Brain pericyte (primary cell): ENCODE measurements around the gene ERRFI1.
"Not testable (repeated sequence)": the region's sequence is repeated elsewhere in the genome, so short reads cannot be mapped to it uniquely, and the experiment has no call there.

ENCODE experiments used
- DNase-seq: peaks from one replicate; pipeline ENCODE4 v3.0.0-alpha.2; 2012; ENCODE audit warnings: low read depth, low spot score

ERRFI1 gene, protein sequence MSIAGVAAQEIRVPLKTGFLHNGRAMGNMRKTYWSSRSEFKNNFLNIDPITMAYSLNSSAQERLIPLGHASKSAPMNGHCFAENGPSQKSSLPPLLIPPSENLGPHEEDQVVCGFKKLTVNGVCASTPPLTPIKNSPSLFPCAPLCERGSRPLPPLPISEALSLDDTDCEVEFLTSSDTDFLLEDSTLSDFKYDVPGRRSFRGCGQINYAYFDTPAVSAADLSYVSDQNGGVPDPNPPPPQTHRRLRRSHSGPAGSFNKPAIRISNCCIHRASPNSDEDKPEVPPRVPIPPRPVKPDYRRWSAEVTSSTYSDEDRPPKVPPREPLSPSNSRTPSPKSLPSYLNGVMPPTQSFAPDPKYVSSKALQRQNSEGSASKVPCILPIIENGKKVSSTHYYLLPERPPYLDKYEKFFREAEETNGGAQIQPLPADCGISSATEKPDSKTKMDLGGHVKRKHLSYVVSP

DNA sequence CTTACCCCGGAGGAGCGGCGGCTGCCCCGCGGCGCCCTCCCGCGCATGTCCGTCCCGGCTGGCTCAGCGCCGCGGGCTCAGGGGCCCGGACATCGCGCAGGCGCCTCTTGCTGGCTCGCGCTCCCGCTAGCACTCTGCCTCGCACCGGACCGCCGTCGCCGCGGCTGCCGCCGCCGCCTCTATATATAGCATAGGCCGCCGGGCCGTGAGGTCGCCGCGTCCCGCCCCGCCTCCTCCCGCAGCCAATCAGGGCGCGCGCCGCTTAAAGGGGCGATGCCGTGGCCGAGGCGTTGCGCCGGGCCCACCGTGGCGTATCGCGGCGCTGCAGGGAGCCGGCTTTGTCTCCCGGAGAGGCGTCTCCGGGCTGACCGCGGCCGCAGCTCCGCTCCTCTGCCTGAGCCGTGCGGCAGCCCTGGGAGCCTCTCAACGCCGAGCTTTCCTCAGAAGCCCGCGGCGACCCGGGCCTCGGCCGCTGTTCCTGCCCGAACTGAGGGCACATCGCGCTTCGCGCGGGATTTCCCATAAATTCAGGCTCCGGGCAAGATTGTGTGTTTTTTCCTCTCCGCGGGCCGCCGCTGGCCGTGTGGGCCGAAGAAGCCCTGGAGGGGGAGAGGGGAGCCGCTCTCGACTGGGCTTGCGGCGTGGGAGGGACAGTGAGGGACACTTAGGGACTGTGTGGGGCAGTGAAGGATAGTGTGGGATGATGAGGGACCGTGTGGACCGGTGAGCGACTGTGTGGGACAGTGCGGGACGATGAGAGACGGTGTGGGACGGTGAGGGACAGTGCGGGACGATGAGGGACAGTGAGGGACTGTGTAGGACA, at the start of gene ERRFI1:
Gene ERRFI1 (minus strand): TSS at position 157 of the 823 bp plus-strand sequence. CDS start 10,690 bp downstream, outside the sequence.
- peak; percentile 84 for DNase-seq

DNA sequence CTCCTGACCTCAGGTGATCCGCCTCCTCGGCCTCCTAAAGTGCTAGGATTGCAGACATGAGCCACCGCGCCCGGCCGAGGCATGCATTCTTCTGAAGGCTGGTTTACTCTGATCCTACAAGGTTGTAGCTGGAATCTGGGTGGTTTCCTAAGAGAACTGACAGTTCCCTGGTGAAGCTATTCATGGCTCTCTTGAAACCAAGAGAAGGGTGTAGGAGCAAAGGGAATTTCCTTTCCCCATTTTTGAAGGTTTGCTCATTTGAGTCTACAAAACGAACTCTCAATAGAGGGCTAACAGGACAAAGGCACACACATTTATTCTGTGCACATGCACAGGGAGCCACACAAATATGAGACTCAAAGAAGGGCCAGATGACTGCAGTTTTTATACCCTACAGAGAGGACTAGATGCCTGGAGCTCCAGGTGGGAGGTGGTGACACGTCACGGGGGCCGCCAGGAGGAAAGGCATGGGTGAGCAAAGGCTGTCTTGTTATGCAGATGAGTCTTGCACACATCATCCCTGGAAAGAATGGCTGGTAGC, 49.5 kb upstream of the ERRFI1 start:
- no peak for DNase-seq

DNA sequence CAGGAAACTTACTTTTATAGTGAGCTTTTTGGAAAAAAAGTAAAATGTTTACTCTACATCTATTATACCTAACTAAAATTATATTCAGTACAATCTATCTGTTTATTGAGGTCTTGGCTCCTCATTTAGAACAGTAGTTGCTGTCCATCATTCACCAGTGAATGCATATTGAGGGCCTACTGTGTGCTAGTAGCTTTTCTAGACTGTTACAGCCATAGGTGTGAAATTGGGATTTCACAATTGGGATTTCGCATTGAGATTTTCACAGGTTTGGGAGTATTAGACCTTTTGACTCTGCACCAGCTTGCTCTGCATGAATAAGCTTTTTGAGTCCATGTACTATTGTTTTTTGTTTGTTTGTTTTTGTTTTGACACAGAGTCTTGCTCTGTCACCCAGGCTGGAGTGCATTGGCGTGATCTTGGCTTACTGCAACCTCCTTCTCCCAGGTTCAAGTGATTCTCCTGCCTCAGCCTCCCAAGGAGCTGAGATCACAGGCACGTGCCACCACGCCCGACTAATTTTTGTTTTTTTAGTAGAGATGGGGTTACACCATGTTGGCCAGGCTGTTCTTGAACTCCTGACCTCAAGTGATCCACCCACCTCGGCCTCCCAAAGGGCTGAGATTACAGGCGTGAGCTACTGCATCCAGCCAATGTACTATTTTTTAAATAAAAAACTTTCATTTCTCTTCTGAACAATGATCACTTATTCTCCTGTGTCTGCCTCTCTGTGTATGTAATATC, 47.2 kb upstream of the ERRFI1 start:
- DNase-seq, result no peak

DNA sequence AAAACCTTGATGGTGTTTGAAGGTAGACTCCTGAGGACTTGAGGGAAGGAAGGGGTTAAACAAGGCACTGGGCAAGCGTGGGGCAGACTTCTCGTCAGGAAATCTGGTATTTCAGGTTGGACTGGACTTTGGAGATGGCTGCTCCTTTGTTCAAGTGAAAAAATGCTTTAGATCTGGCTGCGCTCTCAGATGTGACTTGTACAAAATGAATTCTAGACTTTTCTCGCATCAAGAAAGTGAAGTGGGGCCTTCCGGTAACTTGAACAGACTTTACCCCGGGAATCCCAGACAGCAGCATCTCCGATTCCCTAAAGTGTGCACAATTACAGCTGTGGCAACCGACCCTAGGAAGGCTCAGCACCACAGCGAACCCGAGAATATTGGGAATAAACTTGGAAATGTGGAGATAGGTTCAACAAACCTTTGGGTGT, 44.3 kb upstream of the ERRFI1 start:
- DNase-seq, result no peak

DNA sequence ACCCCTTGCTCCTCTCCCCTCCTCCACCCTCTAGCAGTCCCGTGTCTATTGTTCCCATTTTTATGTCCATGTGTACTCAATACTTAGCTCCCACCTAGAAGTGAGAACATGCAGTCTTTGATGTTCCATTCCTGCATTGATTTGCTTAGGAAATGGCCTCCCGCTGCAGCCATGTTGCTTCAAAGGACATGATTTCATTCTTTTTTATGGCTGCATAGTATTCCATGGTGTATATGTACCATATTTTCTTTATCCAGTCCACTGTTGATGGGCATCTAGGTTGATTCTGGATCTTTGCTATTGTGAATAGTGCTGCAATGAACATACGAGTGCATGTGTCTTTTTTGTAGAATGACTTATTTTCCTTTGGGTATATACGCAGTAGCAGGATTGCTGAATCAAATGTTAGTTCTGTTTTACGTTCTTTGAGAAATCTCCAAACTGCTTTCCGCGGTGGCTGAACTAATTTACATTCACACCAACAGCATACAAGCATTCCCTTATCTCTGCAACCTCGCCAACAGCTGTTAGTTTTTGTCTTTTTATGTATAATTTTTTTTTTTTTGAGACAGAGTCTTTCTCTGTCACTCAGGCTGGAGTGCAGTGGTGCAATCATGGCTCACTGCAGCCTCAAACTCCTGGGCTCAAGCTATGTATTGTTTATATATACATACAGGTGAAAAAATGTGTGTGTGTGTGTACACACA, 43.7 kb upstream of the ERRFI1 start:
- not testable (repeated sequence) for DNase-seq

DNA sequence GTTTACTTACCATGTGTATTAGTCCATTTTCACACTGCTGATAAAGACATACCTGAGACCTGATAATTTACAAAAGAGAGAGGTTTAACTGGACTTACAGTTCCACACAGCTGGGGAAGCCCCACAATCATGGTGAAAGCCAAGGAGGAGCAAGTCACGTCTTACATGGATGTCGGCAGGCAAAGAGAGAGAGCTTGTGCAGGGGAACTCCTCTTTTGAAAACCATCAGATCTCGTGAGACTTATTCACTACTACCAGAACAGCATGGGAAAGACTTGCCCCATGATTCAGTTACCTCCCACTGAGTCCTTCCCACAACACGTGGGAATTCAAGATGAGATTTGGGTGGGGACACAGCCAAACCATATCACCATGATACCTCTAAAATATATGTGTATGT, 39.3 kb upstream of the ERRFI1 start:
- DNase-seq, result no peak

DNA sequence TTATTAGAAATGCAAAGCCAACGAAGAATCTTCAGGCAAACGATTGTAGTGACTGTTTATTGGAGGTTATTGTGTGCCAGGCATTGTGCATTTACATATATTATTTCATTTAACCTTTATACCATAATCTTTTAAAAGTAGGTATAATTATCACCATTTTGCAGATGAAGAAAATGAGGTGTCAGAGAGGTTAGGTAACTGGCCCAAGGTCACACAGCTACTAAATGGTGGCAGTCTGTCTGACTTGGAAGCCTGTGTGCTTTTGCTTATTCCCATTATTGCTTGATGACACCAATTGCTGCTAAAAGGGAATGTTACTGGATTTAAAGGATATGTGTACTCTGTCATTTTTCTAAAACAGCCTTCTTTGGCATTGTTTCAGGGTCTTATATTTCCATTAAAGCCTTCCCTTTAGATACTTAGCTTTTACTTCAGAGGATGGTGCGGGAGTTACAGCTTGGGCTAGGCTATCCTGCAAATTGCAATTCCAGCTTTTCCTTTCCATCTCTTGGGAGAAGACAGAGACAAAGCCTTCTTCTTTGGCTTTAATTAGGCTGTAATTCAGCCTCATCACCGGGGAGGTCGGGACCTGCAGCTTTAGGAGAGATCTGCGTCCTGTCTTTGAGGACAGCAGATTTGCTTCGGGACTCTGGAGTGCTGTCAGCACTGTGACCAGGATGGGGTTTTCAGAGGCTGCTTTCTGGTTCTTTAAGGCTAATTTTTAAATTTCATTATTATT, 37.4 kb upstream of the ERRFI1 start:
- no peak for DNase-seq

DNA sequence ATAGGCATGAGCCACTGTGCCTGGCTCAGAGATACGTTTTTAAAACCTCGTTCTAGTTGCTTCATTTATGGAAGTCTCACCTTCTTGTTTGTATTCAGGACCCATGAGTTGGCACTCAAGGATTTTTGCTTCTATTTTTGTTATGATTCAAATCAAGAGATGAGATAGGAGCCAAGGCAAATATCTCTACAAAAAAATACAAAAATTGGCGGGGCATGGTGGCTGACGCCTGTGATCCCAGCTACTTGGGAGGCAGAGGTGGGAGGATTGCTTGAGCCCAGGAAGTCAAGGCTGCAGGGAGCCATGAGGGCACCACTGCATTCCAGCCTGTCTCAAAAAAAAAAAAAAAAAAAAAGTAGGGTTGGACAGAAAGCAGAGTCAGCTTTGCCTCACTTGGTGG, 36.8 kb upstream of the ERRFI1 start:
- no peak for DNase-seq

DNA sequence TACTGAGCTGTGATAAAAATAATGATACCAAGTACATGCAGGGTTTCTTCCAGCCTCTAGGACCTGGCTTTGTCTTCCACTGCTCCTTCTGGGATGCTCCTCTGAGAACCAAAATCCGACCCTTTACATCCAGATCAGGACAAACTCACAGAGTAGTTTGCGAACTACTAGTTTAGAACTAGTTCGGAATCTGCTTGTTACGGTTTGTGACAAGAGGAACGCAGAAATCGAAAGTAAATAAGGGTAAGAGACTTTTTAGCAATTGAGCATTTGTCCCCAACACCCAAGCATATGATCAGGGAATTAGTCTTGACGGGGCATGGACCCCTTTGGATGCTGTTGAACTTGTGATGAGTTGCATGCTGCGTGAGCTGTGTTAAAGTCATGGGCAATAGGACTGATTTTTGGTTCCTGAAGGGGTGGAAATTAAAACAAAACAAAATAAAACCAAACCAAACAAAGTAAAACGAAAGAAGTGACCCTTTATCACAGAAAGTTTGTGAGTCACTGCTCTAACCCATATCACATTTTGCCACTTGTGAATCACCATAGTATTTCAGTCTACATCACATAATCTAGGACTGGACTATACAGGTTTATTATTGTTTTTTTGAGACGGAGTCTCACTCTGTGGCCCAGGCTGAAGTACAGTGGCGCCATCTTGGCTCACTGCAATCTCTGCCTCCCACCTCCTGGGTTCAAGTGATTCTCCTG, 35.7 kb upstream of the ERRFI1 start:
- DNase-seq, result no peak

DNA sequence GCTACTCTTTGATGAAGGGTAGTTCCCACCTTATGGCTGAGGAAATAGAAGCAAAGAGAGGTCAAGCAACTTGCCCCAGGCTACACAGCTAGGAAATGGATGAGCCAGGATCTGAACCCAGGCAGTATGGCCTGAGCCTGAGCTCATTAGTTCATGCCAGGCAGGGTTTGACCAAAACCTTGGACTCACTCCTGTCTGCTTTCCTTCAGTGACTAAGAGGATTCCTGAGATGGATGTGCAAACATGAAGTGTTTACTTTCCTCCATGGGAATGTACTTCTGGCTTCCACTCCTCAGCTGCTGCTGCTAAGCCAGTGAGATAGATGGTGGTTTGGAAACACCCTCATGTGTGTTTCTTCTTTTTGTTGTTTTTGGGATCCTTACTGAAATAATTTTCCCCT, 35.1 kb upstream of the ERRFI1 start:
- DNase-seq, result peak; percentile 70

DNA sequence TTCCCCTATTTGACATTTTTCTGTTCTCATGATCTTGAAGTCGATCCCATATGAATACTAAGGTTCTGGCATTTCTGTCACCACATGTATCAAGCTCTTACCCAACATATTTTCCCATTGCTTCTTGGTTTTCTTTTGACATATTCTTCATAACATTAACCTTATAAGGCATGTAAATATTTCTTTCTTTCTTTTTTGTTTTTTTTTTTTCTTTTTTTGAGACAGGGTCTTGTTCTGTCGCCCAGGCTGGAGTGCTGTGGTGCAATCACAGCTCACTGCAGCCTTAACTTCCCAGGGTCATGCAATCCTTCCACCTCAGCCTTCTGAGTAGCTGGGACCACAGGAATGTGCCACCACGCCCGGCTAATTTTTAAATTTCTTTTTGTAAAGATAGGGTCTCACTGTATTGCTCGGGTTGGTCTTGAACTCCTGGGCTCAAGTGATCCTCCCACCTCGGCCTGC, 33.1 kb upstream of the ERRFI1 start:
- no peak for DNase-seq

DNA sequence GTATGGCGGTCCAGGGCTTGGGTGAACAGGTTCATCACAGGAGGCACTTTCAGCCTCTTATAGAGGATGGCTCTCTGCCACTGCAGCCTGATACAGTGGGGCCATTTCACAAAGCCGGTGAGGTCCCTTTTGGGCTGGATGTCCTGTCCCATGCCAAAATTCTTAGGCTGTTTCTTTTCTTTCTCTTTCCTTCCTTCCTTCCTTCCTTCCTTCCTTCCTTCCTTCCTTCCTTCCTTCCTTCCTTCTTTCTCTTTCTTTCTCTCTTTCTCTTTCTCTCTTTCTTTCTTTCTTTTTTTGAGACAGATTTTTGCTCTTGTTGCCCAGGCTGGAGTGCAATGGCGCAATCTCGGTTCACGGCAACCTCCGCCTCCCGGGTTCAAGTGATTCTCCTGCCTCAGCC, 31.7 kb upstream of the ERRFI1 start:
- DNase-seq, result not testable (repeated sequence)

DNA sequence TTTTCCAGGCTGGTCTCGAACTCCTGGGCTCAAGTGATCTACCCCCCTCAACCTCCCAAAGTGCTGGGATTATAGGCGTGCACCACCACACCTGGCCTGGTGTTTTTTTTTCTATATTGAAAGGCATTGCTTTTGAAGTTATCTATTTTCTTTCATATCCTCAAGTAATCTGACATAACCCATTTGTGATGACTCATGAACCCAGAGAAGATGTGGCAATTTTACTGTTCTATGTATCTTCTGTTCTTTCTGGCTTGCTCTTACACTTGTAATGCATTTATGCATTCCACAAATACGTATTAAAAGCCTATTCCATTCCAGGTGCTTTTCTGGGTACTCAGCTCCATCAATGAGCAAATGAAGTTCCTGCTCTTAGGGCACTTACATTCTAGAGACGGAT, 29.9 kb upstream of the ERRFI1 start:
- no peak for DNase-seq

DNA sequence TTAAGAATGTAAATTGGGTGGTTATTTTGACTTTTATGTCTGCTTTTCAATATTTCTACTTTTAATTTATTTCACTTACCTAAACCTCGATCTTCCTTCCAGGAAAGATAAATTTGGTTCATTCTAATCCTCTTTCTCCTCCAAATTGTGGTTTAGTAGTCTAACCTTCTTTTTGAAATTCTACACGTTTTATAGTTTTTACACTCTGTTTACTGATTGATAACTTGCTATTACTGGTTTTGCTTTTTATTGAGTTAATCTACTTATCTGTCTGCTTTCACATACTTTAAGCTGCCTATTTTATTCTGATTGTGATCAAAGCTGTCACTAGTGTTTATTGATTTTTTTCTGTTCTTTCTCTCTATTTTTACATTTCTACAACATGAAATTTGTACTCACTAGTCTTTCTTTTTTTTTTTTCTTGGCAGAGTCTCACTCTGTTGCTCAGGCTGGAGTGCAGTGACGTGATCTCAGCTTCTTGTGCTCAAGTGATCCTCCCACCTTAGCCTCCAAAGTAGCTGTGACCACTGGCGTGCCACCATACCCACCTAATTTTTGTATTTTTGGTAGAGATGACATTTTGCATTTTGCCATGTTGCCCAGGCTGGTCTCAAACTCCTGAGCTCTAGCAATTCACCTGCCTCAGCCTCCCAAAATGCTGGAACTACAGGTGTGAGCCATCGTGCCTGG, 27.9 kb upstream of the ERRFI1 start:
- no peak for DNase-seq

DNA sequence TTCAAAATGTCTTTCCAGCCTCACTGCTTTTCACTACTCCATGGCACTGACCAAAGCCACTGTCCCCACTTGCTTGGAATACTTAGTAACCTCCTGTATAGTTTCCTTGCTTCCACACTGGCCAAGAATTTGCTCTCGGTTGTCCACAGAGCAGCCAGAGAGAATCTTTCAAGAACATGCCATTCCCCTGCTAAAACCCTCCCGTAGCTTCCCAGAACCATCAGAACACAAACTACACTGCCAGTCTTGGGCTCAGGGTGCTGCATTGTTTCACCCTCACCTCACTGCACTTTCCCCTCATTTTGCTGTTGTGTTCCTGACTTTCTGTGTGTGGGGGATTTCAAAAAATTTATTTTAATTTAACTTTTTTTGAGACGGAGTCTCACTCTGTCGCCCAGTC, 25.5 kb upstream of the ERRFI1 start:
- no peak for DNase-seq

DNA sequence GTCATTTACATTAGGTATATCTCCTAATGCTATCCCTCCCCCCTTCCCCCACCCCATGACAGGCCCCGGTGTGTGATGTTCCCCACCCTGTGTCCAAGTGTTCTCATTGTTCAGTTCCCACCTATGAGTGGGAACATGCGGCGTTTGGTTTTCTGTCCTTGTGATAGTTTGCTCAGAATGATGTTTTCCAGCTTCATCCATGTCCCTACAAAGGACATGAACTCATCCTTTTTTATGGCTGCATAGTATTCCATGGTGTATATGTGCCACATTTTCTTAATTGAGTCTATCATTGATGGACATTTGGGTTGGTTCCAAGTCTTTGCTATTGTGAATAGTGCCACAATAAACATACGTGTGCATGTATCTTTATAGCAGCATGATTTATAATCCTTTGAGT, 23.1 kb upstream of the ERRFI1 start:
- DNase-seq, result not testable (repeated sequence)

DNA sequence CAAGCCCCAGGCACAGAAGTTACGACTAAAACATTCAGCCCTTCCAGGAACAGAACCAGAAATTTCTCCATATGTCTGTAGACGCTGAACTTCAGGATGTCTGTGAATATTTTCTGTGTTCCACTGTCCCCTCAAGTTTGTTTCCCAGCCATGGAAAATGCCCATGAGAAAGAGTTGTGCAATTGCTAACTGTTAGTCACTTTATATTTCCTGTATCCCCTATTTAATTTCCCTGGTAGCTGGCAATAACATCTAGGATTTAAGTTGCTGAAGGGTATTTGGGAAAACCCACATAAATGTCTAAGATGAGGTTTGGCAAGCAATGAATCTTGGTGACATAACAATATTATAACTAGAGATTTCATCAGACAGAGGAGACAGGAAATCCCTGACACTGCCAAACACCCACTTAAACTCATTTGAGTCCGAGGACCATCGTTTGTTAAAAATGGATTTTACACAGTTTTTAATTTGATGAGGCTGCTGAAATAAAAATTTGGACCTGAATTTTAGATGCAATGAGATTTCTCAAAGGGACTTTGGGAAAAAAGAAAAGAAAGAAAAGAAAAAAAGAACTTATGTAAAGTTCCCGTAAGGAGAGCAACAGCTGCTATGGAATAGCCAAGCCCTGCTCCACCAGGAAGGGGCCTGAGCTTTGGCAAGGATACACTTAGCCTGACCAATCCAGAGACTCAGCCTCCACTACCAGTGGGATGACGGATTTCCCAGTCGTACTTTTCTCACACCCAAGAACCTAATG, 21.8 kb upstream of the ERRFI1 start:
- no peak for DNase-seq

DNA sequence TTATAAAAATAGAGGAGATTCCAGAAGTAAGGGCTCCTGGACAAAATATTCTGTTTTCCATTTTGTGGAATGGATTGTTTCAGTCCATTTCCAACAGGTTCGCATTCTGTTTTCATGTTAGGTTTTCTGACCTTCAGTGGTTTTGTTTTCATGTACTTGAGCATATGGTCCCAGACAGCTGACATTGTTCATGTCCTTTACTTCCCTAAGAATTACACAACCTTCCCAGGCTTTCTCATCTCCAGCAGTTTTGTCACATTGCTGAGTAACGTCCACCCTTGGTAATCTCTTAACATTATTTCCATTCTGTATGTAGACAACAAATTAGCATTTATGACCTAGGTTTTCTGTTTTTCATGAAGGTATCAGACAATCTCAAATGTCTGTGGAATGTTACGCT, 21.0 kb upstream of the ERRFI1 start:
- no peak for DNase-seq
